Cardiac atrium fibroblast (primary cell): ENCODE data around the gene IFNA13. TPM values are rescaled to one million over a fixed set of nuclear protein-coding genes. Genes with fewer than 3 reads are reported as not detected.

Experiments used
- total RNA-seq: library from RNA; depleted of rRNA; stranded (reverse); fragments of >200 nt; gene quantifications from 2 replicates; pipeline ENCODE4 v1.2.3, GENCODE V29; 2015

Gene IFNA13
- total RNA-seq = not detected in 2 replicates

GRCh38 chr9:21367957-21368356 is at the start of gene IFNA13:
Gene IFNA13, minus strand, starts transcription at chr9:21368057. Its CDS starts 47 bp downstream, at chr9:21368010.

GRCh38 chr9:21408817-21409216 is 41.0 kb upstream of the IFNA13 start, which contains the start of gene IFNA8:
Gene IFNA8, plus strand, starts transcription at chr9:21409117. Its CDS starts 60 bp downstream, at chr9:21409177.

GRCh38 chr9:21385131-21385670 is 17.3 kb upstream of the IFNA13 start, which contains the start of gene IFNA2:
Gene IFNA2, minus strand, starts transcription at chr9:21385398. Its CDS starts 69 bp downstream, at chr9:21385329.

GRCh38 chr9:21350787-21351186 is 17.1 kb downstream of the IFNA13 start, which contains the start of gene IFNA6:
Gene IFNA6, minus strand, starts transcription at chr9:21350887. Its CDS starts 0 bp downstream, at chr9:21350887.

GRCh38 chr9:21334701-21335632 is 32.9 kb downstream of the IFNA13 start, which contains the start of gene KLHL9:
Gene KLHL9, minus strand, starts transcription at chr9:21335404. Its CDS starts 545 bp downstream, at chr9:21334859.

Other genes with a start within 250 kb of the IFNA13 start
- not detected in 2 replicates for gene IFNW1, start 226.2 kb downstream of the IFNA13 start, total RNA-seq
- not detected in 2 replicates for gene IFNA21, start 201.4 kb downstream of the IFNA13 start, total RNA-seq
- not detected in 2 replicates for gene IFNA4, start 180.5 kb downstream of the IFNA13 start, total RNA-seq
- gene IFNA7, start 165.9 kb downstream of the IFNA13 start, total RNA-seq = not detected in 2 replicates
- not detected in 2 replicates for gene IFNA10, start 160.9 kb downstream of the IFNA13 start, total RNA-seq
- gene IFNA16, start 150.7 kb downstream of the IFNA13 start, total RNA-seq = not detected in 2 replicates
- gene IFNA17, start 139.8 kb downstream of the IFNA13 start, total RNA-seq = not detected in 2 replicates
- gene IFNA14, start 128.1 kb downstream of the IFNA13 start, total RNA-seq = not detected in 2 replicates
- gene IFNA5, start 62.7 kb downstream of the IFNA13 start, total RNA-seq = not detected in 2 replicates
- 24.2 and 25.9 TPM in 2 replicates for gene KLHL9, start 32.7 kb downstream of the IFNA13 start, total RNA-seq
- not detected in 2 replicates for gene IFNA6, start 17.2 kb downstream of the IFNA13 start, total RNA-seq
- not detected in 2 replicates for gene IFNA2, start 17.3 kb upstream of the IFNA13 start, total RNA-seq
- not detected in 2 replicates for gene IFNA8, start 41.1 kb upstream of the IFNA13 start, total RNA-seq
- not detected in 2 replicates for gene IFNA1, start 72.4 kb upstream of the IFNA13 start, total RNA-seq
- not detected in 2 replicates for gene IFNE, start 114.3 kb upstream of the IFNA13 start, total RNA-seq